ENCODE measurements around the gene ITPR1. TPM values are rescaled to one million over a fixed set of nuclear protein-coding genes. Genes with fewer than 3 reads are reported as not detected.
A peak's percentile ranks its signal among the peaks of the same experiment; 100 is the strongest.

ITPR1 gene
- total and polyA plus RNA-seq, 2 experiments from 2014 or later, result 6.8 to 21.0 TPM

- TF ChIP-seq JUNB (IDR thresholded peaks at IDR 0.05; ENCODE audit: unreplicated experiment), result no peak
- no peak for TF ChIP-seq CREB1 (CRISPR knock-in tag; IDR thresholded peaks at IDR 0.05; ENCODE audit: low read depth)
- no peak for TF ChIP-seq ZNF114 (CRISPR knock-in tag; IDR thresholded peaks at IDR 0.05)
- TF ChIP-seq STAT1 (IDR thresholded peaks at IDR 0.05; ENCODE audit: unreplicated experiment), result no peak
- no peak for TF ChIP-seq REST (IDR thresholded peaks at IDR 0.05; ENCODE audit: unreplicated experiment)
- TF ChIP-seq EZH2phosphoT487 (IDR thresholded peaks at IDR 0.05; ENCODE audit: unreplicated experiment), result no peak
- TF ChIP-seq ZNF331 (CRISPR knock-in tag; IDR thresholded peaks at IDR 0.05; ENCODE audit: low read depth), result no peak
- TF ChIP-seq NANOG (IDR thresholded peaks at IDR 0.05; ENCODE audit: borderline replicate concordance), result no peak
Measured at GRCh38 chr3:4587061-4587837, 94.1 kb downstream of the ITPR1 start (continued).

GRCh38 chr3:4587838-4588105, 94.6 kb downstream of the ITPR1 start:
- no peaks in the 10 kb centered on the region for H3K79me2 ChIP-seq (replicated peaks; ENCODE audit: insufficient read depth)
- peaks cover 43% of the 10 kb centered on the region for H3K4me1 ChIP-seq (ENCODE audit: insufficient read depth)
- H4K20me1 ChIP-seq (replicated peaks; ENCODE audit: insufficient read depth), result no peaks in the 10 kb centered on the region; the same call in 1 of the 2 replicates
- no peaks in the 10 kb centered on the region for H3K27me3 ChIP-seq (ENCODE audit: insufficient read depth)
- no peaks in the 10 kb centered on the region; the same call in 1 of the 2 replicates for H3K9me2 ChIP-seq (ENCODE audit: insufficient read depth)
- no peaks in the 10 kb centered on the region for H3K36me3 ChIP-seq (ENCODE audit: insufficient read depth)
- no peak overlapping the region for H3K4me3 Mint-ChIP-seq
- H3K27ac ChIP-seq (ENCODE audit: low read depth), result no peak overlapping the region
- H3K4me2 ChIP-seq, result no peak overlapping the region
- peaks cover 4% of the 10 kb centered on the region for H3K27me3 Mint-ChIP-seq (ENCODE audit: insufficient read depth, low read depth, poor library complexity)
- H3K36me3 Mint-ChIP-seq (ENCODE audit: low read depth), result no peaks in the 10 kb centered on the region; the same call in 2 of the 3 replicates
- peaks cover 51% of the 10 kb centered on the region for H3K4me1 Mint-ChIP-seq
- no peaks in the 10 kb centered on the region; the same call in 2 of the 3 replicates for H3K9me3 Mint-ChIP-seq
- DNase-seq (ENCODE audit: low spot score) (no peak), ATAC-seq (no peak)
- TF ChIP-seq NANOG (IDR thresholded peaks at IDR 0.05; ENCODE audit: borderline replicate concordance) (no peak), EZH2 (IDR thresholded peaks at IDR 0.05; ENCODE audit: low read depth, unreplicated experiment) (no peak)
- H2AFZ ChIP-seq, result no peak overlapping the region
- H3F3A ChIP-seq (replicated peaks; ENCODE audit: low read depth), result no peaks in the 10 kb centered on the region
- H3K4me3 ChIP-seq, result no peak overlapping the region
- H3K27ac Mint-ChIP-seq, result no peak overlapping the region

- H2AFZ ChIP-seq, result no peak overlapping the region
Measured at GRCh38 chr3:4588466-4588865, 95.3 kb downstream of the ITPR1 start.

More at GRCh38 chr3:4588466-4588865, 95.3 kb downstream of the ITPR1 start:
- H3K4me3 ChIP-seq, result no peak overlapping the region
- no peak for TF ChIP-seq CREB1 (CRISPR knock-in tag; IDR thresholded peaks at IDR 0.05; ENCODE audit: low read depth)
- no peaks in the 10 kb centered on the region; the same call in 2 of the 3 replicates for H3K9me3 Mint-ChIP-seq
- H3K27me3 ChIP-seq (ENCODE audit: insufficient read depth), result no peaks in the 10 kb centered on the region
- peaks cover under 1% of the 10 kb centered on the region; the same call in 1 of the 2 replicates for H3K9me2 ChIP-seq (ENCODE audit: insufficient read depth)
- H4K20me1 ChIP-seq (replicated peaks; ENCODE audit: insufficient read depth), result no peaks in the 10 kb centered on the region; the same call in 1 of the 2 replicates
- H3K27me3 Mint-ChIP-seq (ENCODE audit: insufficient read depth, low read depth, poor library complexity), result peaks cover 4% of the 10 kb centered on the region
- H3K27ac ChIP-seq (ENCODE audit: low read depth), result no peak overlapping the region; the same call in 1 of the 2 replicates
- H3K27ac Mint-ChIP-seq, result peak overlapping the region; percentile 28
- no peak overlapping the region for H3K4me2 ChIP-seq
- H3K4me3 Mint-ChIP-seq, result no peak overlapping the region
- H3K79me2 ChIP-seq (replicated peaks; ENCODE audit: insufficient read depth), result no peaks in the 10 kb centered on the region
- DNase-seq (ENCODE audit: low spot score), result no peak
- H3F3A ChIP-seq (replicated peaks; ENCODE audit: low read depth), result no peaks in the 10 kb centered on the region
- ATAC-seq, result no peak
- peaks cover 46% of the 10 kb centered on the region for H3K4me1 Mint-ChIP-seq
- peaks cover 36% of the 10 kb centered on the region for H3K4me1 ChIP-seq (ENCODE audit: insufficient read depth)
- no peaks in the 10 kb centered on the region for H3K36me3 ChIP-seq (ENCODE audit: insufficient read depth)
- no peaks in the 10 kb centered on the region; the same call in 2 of the 3 replicates for H3K36me3 Mint-ChIP-seq (ENCODE audit: low read depth)

Data from GM23338 (cell line).